ENCODE results near the gene TRAFD1.

The TRAFD1 gene

GRCh38 chr12:112163056-112163455, 37.7 kb downstream of the TRAFD1 start:
- Histone ChIP-seq H4K20me1 (ENCODE audit: insufficient read depth, low read length) (0 out of 2 replicates have a peak, but pooled peaks cover 7% of the 10 kb centered on the region), H3K27me3 (ENCODE audit: insufficient read depth, low read length, poor library complexity) (no peaks in the 10 kb centered on the region), H3K36me3 (ENCODE audit: insufficient read depth, low read length) (peaks cover 61% of the 10 kb centered on the region), H3K27ac (ENCODE audit: low read length) (no peak overlapping the region), H3K79me2 (ENCODE audit: insufficient read depth, low read length) (no peaks in the 10 kb centered on the region), H2AFZ (ENCODE audit: low read depth, low read length) (no peak overlapping the region), H3K9ac (ENCODE audit: low read depth, low read length) (no peak overlapping the region), H3K4me3 (ENCODE audit: low read depth in 1 of 2, low read length in 2 of 2) (no peak overlapping the region), H3K9me3 (ENCODE audit: insufficient read depth, low read length, severe bottlenecking) (no peaks in the 10 kb centered on the region), H3K4me1 (ENCODE audit: insufficient read depth, low read length) (no peaks in the 10 kb centered on the region), H3K4me2 (ENCODE audit: insufficient read depth, low read length) (no peak overlapping the region)
- DNase-seq = no peak
- TF ChIP-seq CTCF (IDR thresholded peaks at IDR 0.05; ENCODE audit: borderline replicate concordance, extremely low read depth, low read length, poor library complexity, severe bottlenecking) (no peak), EZH2 (IDR thresholded peaks at IDR 0.05; ENCODE audit: borderline replicate concordance, low read depth, low read length, severe bottlenecking) (no peak)
- ATAC-seq (ENCODE audit: insufficient read depth, low read depth) = 0 out of 3 replicates have a peak, but pooled peaks have one; percentile 18

GRCh38 chr12:112163471-112163991, 38.2 kb downstream of the TRAFD1 start:
- DNase-seq (no peak), ATAC-seq (ENCODE audit: insufficient read depth, low read depth) (no peak)
- Histone ChIP-seq H3K27ac (ENCODE audit: low read length) (no peak overlapping the region), H3K36me3 (ENCODE audit: insufficient read depth, low read length) (peaks cover 59% of the 10 kb centered on the region), H4K20me1 (ENCODE audit: insufficient read depth, low read length) (0 out of 2 replicates have a peak, but pooled peaks cover 7% of the 10 kb centered on the region), H2AFZ (ENCODE audit: low read depth, low read length) (no peak overlapping the region), H3K4me3 (ENCODE audit: low read depth in 1 of 2, low read length in 2 of 2) (no peak overlapping the region), H3K9me3 (ENCODE audit: insufficient read depth, low read length, severe bottlenecking) (no peaks in the 10 kb centered on the region), H3K27me3 (ENCODE audit: insufficient read depth, low read length, poor library complexity) (no peaks in the 10 kb centered on the region), H3K79me2 (ENCODE audit: insufficient read depth, low read length) (no peaks in the 10 kb centered on the region), H3K9ac (ENCODE audit: low read depth, low read length) (no peak overlapping the region), H3K4me2 (ENCODE audit: insufficient read depth, low read length) (no peak overlapping the region), H3K4me1 (ENCODE audit: insufficient read depth, low read length) (no peaks in the 10 kb centered on the region)
- TF ChIP-seq CTCF (IDR thresholded peaks at IDR 0.05; ENCODE audit: borderline replicate concordance, extremely low read depth, low read length, poor library complexity, severe bottlenecking) (no peak), EZH2 (IDR thresholded peaks at IDR 0.05; ENCODE audit: borderline replicate concordance, low read depth, low read length, severe bottlenecking) (no peak)

GRCh38 chr12:112164011-112164660, 38.8 kb downstream of the TRAFD1 start:
- ATAC-seq (ENCODE audit: insufficient read depth, low read depth) = no peak
- H3K36me3 ChIP-seq (ENCODE audit: insufficient read depth, low read length) = peaks cover 55% of the 10 kb centered on the region

More at GRCh38 chr12:112164011-112164660, 38.8 kb downstream of the TRAFD1 start:
- TF ChIP-seq EZH2 (IDR thresholded peaks at IDR 0.05; ENCODE audit: borderline replicate concordance, low read depth, low read length, severe bottlenecking) = no peak
- no peak for TF ChIP-seq CTCF (IDR thresholded peaks at IDR 0.05; ENCODE audit: borderline replicate concordance, extremely low read depth, low read length, poor library complexity, severe bottlenecking)
- H3K4me3 ChIP-seq (ENCODE audit: low read depth in 1 of 2, low read length in 2 of 2) = no peak overlapping the region
- H3K4me2 ChIP-seq (ENCODE audit: insufficient read depth, low read length) = no peak overlapping the region
- no peak overlapping the region for H3K27ac ChIP-seq (ENCODE audit: low read length)
- no peak overlapping the region for H3K9ac ChIP-seq (ENCODE audit: low read depth, low read length)
- DNase-seq = no peak
- no peaks in the 10 kb centered on the region for H3K9me3 ChIP-seq (ENCODE audit: insufficient read depth, low read length, severe bottlenecking)
- no peaks in the 10 kb centered on the region for H3K4me1 ChIP-seq (ENCODE audit: insufficient read depth, low read length)
- H4K20me1 ChIP-seq (ENCODE audit: insufficient read depth, low read length) = 0 out of 2 replicates have a peak, but pooled peaks cover 7% of the 10 kb centered on the region
- H3K79me2 ChIP-seq (ENCODE audit: insufficient read depth, low read length) = no peaks in the 10 kb centered on the region
- H3K27me3 ChIP-seq (ENCODE audit: insufficient read depth, low read length, poor library complexity) = no peaks in the 10 kb centered on the region
- no peak overlapping the region for H2AFZ ChIP-seq (ENCODE audit: low read depth, low read length)

All from DND-41 (cell line).